A673 (cell line): ENCODE results near the gene ERBIN. TPM values are rescaled to one million over a fixed set of nuclear protein-coding genes. Genes with fewer than 3 reads are reported as not detected.

ENCODE experiments used
- BruUV-seq: library from RNA; stranded (reverse); fragments of 400-500 nt; replicated peaks from 2 replicates; lab custom pipeline; 2021; lab: Mats Ljungman, UMichigan
- CTCF ChIA-PET: fragments of 300-600 bp; sonication (Branson Sonifier 250); formaldehyde crosslinking; loops from one replicate; lab custom pipeline; 2022; ENCODE audit warnings: antibody characterized with exemption; lab: Charles Lee
- POLR2A ChIA-PET: fragments of 300-600 bp; sonication (Branson Sonifier 250); formaldehyde crosslinking; loops from one replicate; lab custom pipeline; 2022; ENCODE audit warnings: antibody characterized with exemption; ENCODE audit not compliant: low non-redundant PET; lab: Charles Lee
- DNase-seq: peaks from one replicate; pipeline ENCODE4 v3.0.0-alpha.2; 2015; ENCODE audit warnings: low spot score
- H3K27ac ChIP-seq: fragments of 200-600 bp; sonication (generic); 2 replicates; pipeline ENCODE4 v1.5.1; 2016; ENCODE audit warnings: mixed run types, low read depth, mild to moderate bottlenecking, mixed read lengths, antibody characterized with exemption, low read length; ENCODE audit not compliant: poor library complexity, severe bottlenecking
- H3K27me3 ChIP-seq: fragments of 200-600 bp; sonication (generic); replicated peaks from 2 replicates; pipeline ENCODE4 v1.6.1; 2017; ENCODE audit warnings: mixed run types, low read depth, mild to moderate bottlenecking, mixed read lengths, antibody characterized with exemption, low read length; ENCODE audit not compliant: insufficient read depth, poor library complexity
- H3K36me3 ChIP-seq: fragments of 200-600 bp; sonication (generic); 2 replicates; pipeline ENCODE4 v1.6.1; 2016; ENCODE audit warnings: mixed run types, mild to moderate bottlenecking, mixed read lengths, antibody characterized with exemption, low read length; ENCODE audit not compliant: insufficient read depth, poor library complexity, severe bottlenecking
- H3K4me1 ChIP-seq: fragments of 200-600 bp; sonication (generic); 2 replicates; pipeline ENCODE4 v1.6.1; 2017; ENCODE audit warnings: mixed run types, mild to moderate bottlenecking, mixed read lengths, antibody characterized with exemption, low read length; ENCODE audit not compliant: insufficient read depth, poor library complexity, severe bottlenecking
- H3K4me3 ChIP-seq: fragments of 200-600 bp; sonication (generic); 2 replicates; pipeline ENCODE4 v1.5.1; 2016; ENCODE audit warnings: low read depth, mixed run types, mild to moderate bottlenecking, mixed read lengths, low read length; ENCODE audit not compliant: poor library complexity, severe bottlenecking
- H3K9me3 ChIP-seq: fragments of 200-600 bp; sonication (generic); 2 replicates; pipeline ENCODE4 v1.6.1; 2016; ENCODE audit warnings: mixed run types, low read depth, mild to moderate bottlenecking, mixed read lengths, antibody characterized with exemption, low read length; ENCODE audit not compliant: poor library complexity, severe bottlenecking
- CTCF ChIP-seq: fragments of 300-800, 200-600 bp; sonication (generic); conservative IDR thresholded peaks from 2 replicates; pipeline ENCODE4 v1.5.1; 2017; ENCODE audit warnings: low read depth, mild to moderate bottlenecking, antibody characterized with exemption, low read length, moderate library complexity, mixed read lengths
- EZH2 ChIP-seq: fragments of 200-600 bp; sonication (generic); IDR thresholded peaks from 2 replicates; pipeline ENCODE4 v1.6.1; 2017; ENCODE audit warnings: borderline replicate concordance, low read depth, mild to moderate bottlenecking, mixed read lengths, antibody characterized with exemption, low read length; ENCODE audit not compliant: poor library complexity, severe bottlenecking
- intact Hi-C: fragments of 100-400 bp; cut with micrococcal nuclease; formaldehyde crosslinking; loops from one replicate; pipeline ENCODE4 v1.10.0; 2022; ENCODE audit not compliant: unreplicated experiment
- total RNA-seq: library from RNA; stranded (reverse); gene quantifications from 2 replicates; pipeline ENCODE4 v1.2.3, GENCODE V29; 2021

ERBIN gene
- total RNA-seq, 1 experiment from 2014 or later, result 47.5 TPM

DNA sequence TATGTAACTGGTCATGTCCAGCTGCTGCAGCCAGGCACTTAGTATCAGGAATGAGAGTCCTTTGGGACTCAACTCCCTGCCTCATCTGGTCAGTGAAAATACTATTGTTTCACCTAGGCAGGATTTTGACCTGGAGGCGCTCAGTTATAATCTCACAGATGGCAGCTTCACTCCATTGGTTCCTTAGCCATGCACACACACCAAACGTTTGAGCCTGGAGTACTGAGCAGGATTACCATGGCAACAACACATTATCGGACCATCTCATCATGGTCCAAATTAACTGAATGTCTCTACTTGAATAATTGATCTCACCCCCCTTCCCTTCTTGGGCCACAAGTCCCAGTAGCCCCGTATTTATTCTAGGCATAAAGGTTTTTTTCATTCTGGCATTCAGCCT is 202.8 kb downstream of the ERBIN start:
- Histone ChIP-seq H3K9me3 (no peaks in the 10 kb centered on the region), H3K27ac (no peak overlapping the region), H3K27me3 (no peaks in the 10 kb centered on the region), H3K4me1 (no peaks in the 10 kb centered on the region), H3K4me3 (no peak overlapping the region), H3K36me3 (no peaks in the 10 kb centered on the region)
- no peak for DNase-seq
- TF ChIP-seq EZH2, result no peak
- TF ChIP-seq CTCF, result no peak
- no TSS peak for BruUV-seq
- CTCF ChIA-PET, result no interaction called here
- intact Hi-C loops, result no loop called here
- POLR2A ChIA-PET, result no interaction called here

DNA sequence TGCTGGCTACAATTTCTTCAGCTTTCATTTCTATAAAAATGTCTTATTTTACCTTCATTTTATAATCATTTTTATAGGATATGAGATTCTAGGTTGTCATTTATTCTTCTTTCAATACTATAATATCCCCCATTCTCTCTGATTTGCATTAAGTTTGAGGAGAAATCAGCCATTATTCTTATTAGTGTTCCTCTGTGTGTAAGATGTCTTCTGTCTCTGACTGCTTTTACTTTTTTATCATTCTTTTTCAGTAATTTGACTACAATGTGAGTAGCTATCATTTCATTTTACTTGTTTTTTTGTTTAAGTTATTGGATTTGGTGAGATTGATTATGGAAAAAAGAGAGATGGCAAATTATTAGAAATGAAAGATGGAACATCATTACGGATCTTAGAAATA is 204.1 kb downstream of the ERBIN start:
- no peak overlapping the region for H3K4me3 ChIP-seq
- H3K9me3 ChIP-seq, result no peaks in the 10 kb centered on the region
- intact Hi-C loops, result no loop called here
- H3K4me1 ChIP-seq, result no peaks in the 10 kb centered on the region
- no peaks in the 10 kb centered on the region for H3K36me3 ChIP-seq
- BruUV-seq, result no TSS peak
- H3K27ac ChIP-seq, result no peak overlapping the region
- CTCF ChIA-PET, result no interaction called here
- DNase-seq, result no peak
- no peak for TF ChIP-seq CTCF
- no peak for TF ChIP-seq EZH2
- H3K27me3 ChIP-seq, result no peaks in the 10 kb centered on the region
- POLR2A ChIA-PET, result no interaction called here

Other genes with a start within 250 kb of the ERBIN start
- gene SGTB, start 204.5 kb upstream of the ERBIN start, total RNA-seq, result 19.1 and 19.8 TPM in 2 replicates
- 95.2 and 99.9 TPM in 2 replicates for gene NLN, start 204.4 kb upstream of the ERBIN start, total RNA-seq
- gene SREK1, start 217.7 kb downstream of the ERBIN start, total RNA-seq, result 82.4 and 95.9 TPM in 2 replicates